Measurements from ENCODE around the gene TMEM156.
"Not testable (repeated sequence)": the region's sequence is repeated elsewhere in the genome, so short reads cannot be mapped to it uniquely, and the experiment has no call there.

The TMEM156 gene

GRCh38 chr4:38980903-38981676, 51.1 kb downstream of the TMEM156 start:
- peaks cover 22% of the 10 kb centered on the region for H3K4me1 ChIP-seq (ENCODE audit: control insufficient read depth, insufficient read depth, low read length, poor library complexity, severe bottlenecking)

GRCh38 chr4:38979511-38980230, 52.5 kb downstream of the TMEM156 start:
- H3K27ac ChIP-seq (ENCODE audit: low read depth, low read length, severe bottlenecking): no peak overlapping the region
- 92% methylated on average over 3 of the region's 3 CpGs for WGBS, 2 experiments (ENCODE audit: insufficient coverage in 2 of 2)
- H3K9me3 ChIP-seq (ENCODE audit: control insufficient read depth, low read length): no peaks in the 10 kb centered on the region
- H3K36me3 ChIP-seq (ENCODE audit: control insufficient read depth, insufficient read depth, low read length): no peaks in the 10 kb centered on the region
- no peak overlapping the region for H3K4me3 ChIP-seq (ENCODE audit: extremely low read depth, insufficient read depth, low read length, poor library complexity, severe bottlenecking)
- peaks cover 8% of the 10 kb centered on the region for H3K4me1 ChIP-seq (ENCODE audit: control insufficient read depth, insufficient read depth, low read length, poor library complexity, severe bottlenecking)

More at GRCh38 chr4:38980903-38981676, 51.1 kb downstream of the TMEM156 start:
- 84 to 98% methylated on average over 5 to 6 of the region's 7 CpGs for WGBS, 2 experiments (ENCODE audit: insufficient coverage in 2 of 2)
- no peak overlapping the region for H3K27ac ChIP-seq (ENCODE audit: low read depth, low read length, severe bottlenecking)
- H3K36me3 ChIP-seq (ENCODE audit: control insufficient read depth, insufficient read depth, low read length): no peaks in the 10 kb centered on the region
- no peak overlapping the region for H3K4me3 ChIP-seq (ENCODE audit: extremely low read depth, insufficient read depth, low read length, poor library complexity, severe bottlenecking)
- no peaks in the 10 kb centered on the region for H3K9me3 ChIP-seq (ENCODE audit: control insufficient read depth, low read length)

- Histone ChIP-seq H3K4me1 (ENCODE audit: control insufficient read depth, insufficient read depth, low read length, poor library complexity, severe bottlenecking) (peaks cover 2% of the 10 kb centered on the region), H3K36me3 (ENCODE audit: control insufficient read depth, insufficient read depth, low read length) (no peaks in the 10 kb centered on the region), H3K4me3 (ENCODE audit: extremely low read depth, insufficient read depth, low read length, poor library complexity, severe bottlenecking) (no peak overlapping the region), H3K27ac (ENCODE audit: low read depth, low read length, severe bottlenecking) (no peak overlapping the region), H3K9me3 (ENCODE audit: control insufficient read depth, low read length) (no peaks in the 10 kb centered on the region)
- WGBS, 2 experiments (ENCODE audit: insufficient coverage in 2 of 2): 82 to 89% methylated on average over 1 to 3 of the region's 4 CpGs
Observed at GRCh38 chr4:38979081-38979480, 53.1 kb downstream of the TMEM156 start.

GRCh38 chr4:38976308-38976707, 55.9 kb downstream of the TMEM156 start:
- no peak overlapping the region for H3K4me3 ChIP-seq (ENCODE audit: extremely low read depth, insufficient read depth, low read length, poor library complexity, severe bottlenecking)
- 92 to 97% methylated on average over 7 of the region's 7 CpGs for WGBS, 2 experiments (ENCODE audit: insufficient coverage in 2 of 2)
- H3K4me1 ChIP-seq (ENCODE audit: control insufficient read depth, insufficient read depth, low read length, poor library complexity, severe bottlenecking): no peaks in the 10 kb centered on the region
- no peaks in the 10 kb centered on the region for H3K9me3 ChIP-seq (ENCODE audit: control insufficient read depth, low read length)
- no peak overlapping the region for H3K27ac ChIP-seq (ENCODE audit: low read depth, low read length, severe bottlenecking)
- H3K36me3 ChIP-seq (ENCODE audit: control insufficient read depth, insufficient read depth, low read length): no peaks in the 10 kb centered on the region

GRCh38 chr4:38968668-38969067, 63.5 kb downstream of the TMEM156 start:
- no peaks in the 10 kb centered on the region for H3K36me3 ChIP-seq (ENCODE audit: control insufficient read depth, insufficient read depth, low read length)
- H3K4me3 ChIP-seq (ENCODE audit: extremely low read depth, insufficient read depth, low read length, poor library complexity, severe bottlenecking): no peak overlapping the region
- 87 to 100% methylated on average over 3 to 4 of the region's 5 CpGs for WGBS, 2 experiments (ENCODE audit: insufficient coverage in 2 of 2)
- no peak overlapping the region for H3K27ac ChIP-seq (ENCODE audit: low read depth, low read length, severe bottlenecking)
- peaks cover 10% of the 10 kb centered on the region for H3K9me3 ChIP-seq (ENCODE audit: control insufficient read depth, low read length)
- H3K4me1 ChIP-seq (ENCODE audit: control insufficient read depth, insufficient read depth, low read length, poor library complexity, severe bottlenecking): peaks cover 5% of the 10 kb centered on the region

- Histone ChIP-seq H3K9me3 (ENCODE audit: control insufficient read depth, low read length) (peaks cover 10% of the 10 kb centered on the region), H3K4me3 (ENCODE audit: extremely low read depth, insufficient read depth, low read length, poor library complexity, severe bottlenecking) (no peak overlapping the region), H3K36me3 (ENCODE audit: control insufficient read depth, insufficient read depth, low read length) (no peaks in the 10 kb centered on the region), H3K4me1 (ENCODE audit: control insufficient read depth, insufficient read depth, low read length, poor library complexity, severe bottlenecking) (peaks cover 5% of the 10 kb centered on the region), H3K27ac (ENCODE audit: low read depth, low read length, severe bottlenecking) (peak overlapping the region; percentile 98)
- 90% methylated on average over 2 to 4 of the region's 7 CpGs for WGBS, 2 experiments (ENCODE audit: insufficient coverage in 2 of 2)
Observed at GRCh38 chr4:38967260-38968095, 64.7 kb downstream of the TMEM156 start.

GRCh38 chr4:38965866-38966265, 66.3 kb downstream of the TMEM156 start:
- H3K27ac ChIP-seq (ENCODE audit: low read depth, low read length, severe bottlenecking): no peak overlapping the region
- no peaks in the 10 kb centered on the region for H3K36me3 ChIP-seq (ENCODE audit: control insufficient read depth, insufficient read depth, low read length)
- WGBS, 2 experiments (ENCODE audit: insufficient coverage in 2 of 2): 90 to 94% methylated on average over 2 of the region's 3 CpGs
- H3K4me3 ChIP-seq (ENCODE audit: extremely low read depth, insufficient read depth, low read length, poor library complexity, severe bottlenecking): no peak overlapping the region
- peaks cover 15% of the 10 kb centered on the region for H3K9me3 ChIP-seq (ENCODE audit: control insufficient read depth, low read length)
- peaks cover 5% of the 10 kb centered on the region for H3K4me1 ChIP-seq (ENCODE audit: control insufficient read depth, insufficient read depth, low read length, poor library complexity, severe bottlenecking)

- 95 to 96% methylated on average over 8 of the region's 11 CpGs for WGBS, 2 experiments (ENCODE audit: insufficient coverage in 2 of 2)
- Histone ChIP-seq H3K27ac (ENCODE audit: low read depth, low read length, severe bottlenecking) (no peak overlapping the region), H3K36me3 (ENCODE audit: control insufficient read depth, insufficient read depth, low read length) (no peaks in the 10 kb centered on the region)
Observed at GRCh38 chr4:38964942-38965775, 67.0 kb downstream of the TMEM156 start.

GRCh38 chr4:38959248-38959647, 73.0 kb downstream of the TMEM156 start:
- not testable (repeated sequence) for H3K4me3 ChIP-seq (ENCODE audit: extremely low read depth, insufficient read depth, low read length, poor library complexity, severe bottlenecking); H3K4me1 ChIP-seq (ENCODE audit: control insufficient read depth, insufficient read depth, low read length, poor library complexity, severe bottlenecking); H3K36me3 ChIP-seq (ENCODE audit: control insufficient read depth, insufficient read depth, low read length); H3K9me3 ChIP-seq (ENCODE audit: control insufficient read depth, low read length); H3K27ac ChIP-seq (ENCODE audit: low read depth, low read length, severe bottlenecking)
- 96 to 100% methylated on average over 1 to 3 of the region's 5 CpGs for WGBS, 2 experiments (ENCODE audit: insufficient coverage in 2 of 2)

More at GRCh38 chr4:38964942-38965775, 67.0 kb downstream of the TMEM156 start:
- H3K4me3 ChIP-seq (ENCODE audit: extremely low read depth, insufficient read depth, low read length, poor library complexity, severe bottlenecking): no peak overlapping the region
- peaks cover 15% of the 10 kb centered on the region for H3K9me3 ChIP-seq (ENCODE audit: control insufficient read depth, low read length)
- H3K4me1 ChIP-seq (ENCODE audit: control insufficient read depth, insufficient read depth, low read length, poor library complexity, severe bottlenecking): peaks cover 5% of the 10 kb centered on the region
